GM23338 (cell line): Measurements from ENCODE around the gene LRRC10B.

ENCODE experiments used
- CTCF ChIP-seq, 2 experiments: fragments of 200-600 bp in 1 of 2; sonication (generic) in 1 of 2; conservative IDR thresholded peaks; 2 replicates each; pipeline versions ENCODE4 v1.5.1 to v1.6.1; 2016 to 2017; ENCODE audit warnings: antibody characterized with exemption in 2 of 2, low read depth in 2 of 2, mild to moderate bottlenecking in 2 of 2, moderate library complexity in 1 of 2
- EZH2 ChIP-seq: fragments of 200-600 bp; sonication (generic); IDR thresholded peaks from one replicate; pipeline ENCODE4 v1.8.0; 2017; ENCODE audit warnings: antibody characterized with exemption, mild to moderate bottlenecking, low read depth; ENCODE audit not compliant: unreplicated experiment

GRCh38 chr11:61529537-61530225 is 21.1 kb downstream of the LRRC10B start:
- TF ChIP-seq CTCF (conservative IDR thresholded peaks at IDR 0.05; ENCODE audit: low read depth in 2 of 2) (no peak), EZH2 (no peak)
